PFSK-1 (cell line): ENCODE measurements around the gene TSPAN18.

ENCODE experiments used
- FOXP2 ChIP-seq: optimal IDR thresholded peaks from 2 replicates; pipeline ENCODE3; 2011; ENCODE audit warnings: borderline replicate concordance, control low read depth, inconsistent platforms; ENCODE audit not compliant: insufficient read depth; ENCODE audit errors: extremely low read length, extremely low read depth
- POLR2AphosphoS5 ChIP-seq: IDR thresholded peaks from 2 replicates; pipeline ENCODE4 v1.6.1; 2012; ENCODE audit warnings: low read depth, mild to moderate bottlenecking, control low read depth, low read length, moderate library complexity
- SIN3A ChIP-seq: IDR thresholded peaks from 2 replicates; pipeline ENCODE4 v1.6.1; 2012; ENCODE audit warnings: mild to moderate bottlenecking, low read length, moderate library complexity, borderline replicate concordance; ENCODE audit not compliant: insufficient read depth
- TAF1 ChIP-seq: IDR thresholded peaks from 2 replicates; pipeline ENCODE4 v1.6.1; 2012; ENCODE audit warnings: low read length, control low read depth, borderline replicate concordance; ENCODE audit not compliant: insufficient read depth
- TF ChIP-seq, protein P1 (sequence below), 2 experiments: IDR thresholded peaks; 2 replicates each; pipeline versions ENCODE4 v1.6.1 to v1.8.0; 2011 to 2012; ENCODE audit warnings: low read depth in 2 of 2, low read length in 2 of 2, control low read depth in 1 of 2, inconsistent platforms in 1 of 2, mild to moderate bottlenecking in 1 of 2, moderate library complexity in 1 of 2; ENCODE audit not compliant: insufficient read depth in 1 of 2

The TSPAN18 gene

GRCh38 chr11:44893308-44893822 lies 166.6 kb downstream of the TSPAN18 start:
- TF ChIP-seq TAF1 (no peak), POLR2AphosphoS5 (no peak), SIN3A (no peak), FOXP2 (no peak)
- TF ChIP-seq, protein P1, sequence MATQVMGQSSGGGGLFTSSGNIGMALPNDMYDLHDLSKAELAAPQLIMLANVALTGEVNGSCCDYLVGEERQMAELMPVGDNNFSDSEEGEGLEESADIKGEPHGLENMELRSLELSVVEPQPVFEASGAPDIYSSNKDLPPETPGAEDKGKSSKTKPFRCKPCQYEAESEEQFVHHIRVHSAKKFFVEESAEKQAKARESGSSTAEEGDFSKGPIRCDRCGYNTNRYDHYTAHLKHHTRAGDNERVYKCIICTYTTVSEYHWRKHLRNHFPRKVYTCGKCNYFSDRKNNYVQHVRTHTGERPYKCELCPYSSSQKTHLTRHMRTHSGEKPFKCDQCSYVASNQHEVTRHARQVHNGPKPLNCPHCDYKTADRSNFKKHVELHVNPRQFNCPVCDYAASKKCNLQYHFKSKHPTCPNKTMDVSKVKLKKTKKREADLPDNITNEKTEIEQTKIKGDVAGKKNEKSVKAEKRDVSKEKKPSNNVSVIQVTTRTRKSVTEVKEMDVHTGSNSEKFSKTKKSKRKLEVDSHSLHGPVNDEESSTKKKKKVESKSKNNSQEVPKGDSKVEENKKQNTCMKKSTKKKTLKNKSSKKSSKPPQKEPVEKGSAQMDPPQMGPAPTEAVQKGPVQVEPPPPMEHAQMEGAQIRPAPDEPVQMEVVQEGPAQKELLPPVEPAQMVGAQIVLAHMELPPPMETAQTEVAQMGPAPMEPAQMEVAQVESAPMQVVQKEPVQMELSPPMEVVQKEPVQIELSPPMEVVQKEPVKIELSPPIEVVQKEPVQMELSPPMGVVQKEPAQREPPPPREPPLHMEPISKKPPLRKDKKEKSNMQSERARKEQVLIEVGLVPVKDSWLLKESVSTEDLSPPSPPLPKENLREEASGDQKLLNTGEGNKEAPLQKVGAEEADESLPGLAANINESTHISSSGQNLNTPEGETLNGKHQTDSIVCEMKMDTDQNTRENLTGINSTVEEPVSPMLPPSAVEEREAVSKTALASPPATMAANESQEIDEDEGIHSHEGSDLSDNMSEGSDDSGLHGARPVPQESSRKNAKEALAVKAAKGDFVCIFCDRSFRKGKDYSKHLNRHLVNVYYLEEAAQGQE (IDR thresholded peaks at IDR 0.05; ENCODE audit: insufficient read depth in 1 of 2, low read depth in 2 of 2, low read length in 2 of 2): no peak

- TF ChIP-seq, protein P1 (IDR thresholded peaks at IDR 0.05; ENCODE audit: insufficient read depth in 1 of 2, low read depth in 2 of 2, low read length in 2 of 2): no peak
- no peak for TF ChIP-seq TAF1
- TF ChIP-seq POLR2AphosphoS5: no peak
- peak; percentile 65 for TF ChIP-seq FOXP2
Observed at GRCh38 chr11:44893846-44894617, 167.3 kb downstream of the TSPAN18 start.

- TF ChIP-seq POLR2AphosphoS5 (no peak), SIN3A (no peak), FOXP2 (no peak), TAF1 (no peak)
- TF ChIP-seq, protein P1 (IDR thresholded peaks at IDR 0.05; ENCODE audit: insufficient read depth in 1 of 2, low read depth in 2 of 2, low read length in 2 of 2): no peak
Observed at GRCh38 chr11:44899959-44900358, 173.2 kb downstream of the TSPAN18 start.

GRCh38 chr11:44901120-44901633 lies 174.4 kb downstream of the TSPAN18 start:
- TF ChIP-seq TAF1: no peak
- TF ChIP-seq SIN3A: no peak
- TF ChIP-seq FOXP2: no peak
- no peak for TF ChIP-seq POLR2AphosphoS5
- TF ChIP-seq, protein P1 (IDR thresholded peaks at IDR 0.05; ENCODE audit: insufficient read depth in 1 of 2, low read depth in 2 of 2, low read length in 2 of 2): no peak
